ENCODE data around the gene KLHL3. TPM values are rescaled to one million over a fixed set of nuclear protein-coding genes. Genes with fewer than 3 reads are reported as not detected.

Gene KLHL3
- polyA plus RNA-seq, 1 of the 3 experiments (the other 2 are of a cell fraction), result 3.8 TPM

DNA sequence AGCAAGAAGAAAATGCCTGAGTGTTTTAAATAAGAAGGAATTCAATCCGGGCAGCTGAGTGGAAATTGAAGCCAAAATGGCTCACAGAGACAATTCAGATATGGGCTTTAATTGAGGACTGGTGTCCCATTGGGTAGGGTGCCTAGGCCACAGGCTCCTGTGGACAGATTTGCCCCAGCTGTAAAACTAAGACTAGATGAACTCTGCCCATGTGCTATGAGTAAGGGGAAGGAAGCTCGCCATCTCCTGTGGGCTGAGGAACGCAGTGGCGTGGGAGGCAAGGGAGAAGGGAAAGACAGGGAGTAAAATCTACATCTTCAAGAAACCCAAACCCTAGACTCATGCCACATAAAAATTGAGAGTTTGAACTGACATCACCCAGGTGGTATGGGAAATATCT is 66.1 kb downstream of the KLHL3 start:
- Histone ChIP-seq H3K4me1 (ENCODE audit: control insufficient read depth in 1 of 2, insufficient read depth in 2 of 2, low read depth in 1 of 2, low read length in 1 of 2) (no peaks in the 10 kb centered on the region; a peak in 2 of 4 replicates), H3K27ac (ENCODE audit: low read depth in 2 of 2, low read length in 1 of 2) (no peak overlapping the region), H2AFZ (ENCODE audit: low read depth) (no peak overlapping the region), H3K4me2 (no peak overlapping the region), H3K27me3 (ENCODE audit: insufficient read depth) (no peaks in the 10 kb centered on the region), H4K20me1 (ENCODE audit: insufficient read depth) (no peaks in the 10 kb centered on the region), H3K9me3 (no peaks in the 10 kb centered on the region), H3K79me2 (ENCODE audit: insufficient read depth) (no peaks in the 10 kb centered on the region), H3K9me2 (no peaks in the 10 kb centered on the region), H3F3A (replicated peaks; ENCODE audit: insufficient read depth) (no peaks in the 10 kb centered on the region), H3K36me3 (replicated peaks in 1 of 2; ENCODE audit: control insufficient read depth in 1 of 2, insufficient read depth in 2 of 2, low read length in 1 of 2) (no peaks in the 10 kb centered on the region), H3K4me3 (ENCODE audit: low read depth in 2 of 2, low read length in 1 of 2) (no peak overlapping the region), H3K9ac (no peak overlapping the region)
- 94% methylated on average over 4 of the region's 4 CpGs for WGBS (ENCODE audit: low lambda C conversion rate)
- TF ChIP-seq MEF2A (IDR thresholded peaks at IDR 0.05; ENCODE audit: borderline replicate concordance, low read depth) (no peak), GATA2 (CRISPR knock-in tag; IDR thresholded peaks at IDR 0.05) (no peak), JUND (IDR thresholded peaks at IDR 0.05) (no peak), MXI1 (IDR thresholded peaks at IDR 0.05; ENCODE audit: low read depth, low read length) (no peak), FOSL2 (IDR thresholded peaks at IDR 0.05; ENCODE audit: borderline replicate concordance, low read depth) (no peak), PBX3 (IDR thresholded peaks at IDR 0.05) (no peak), GABPA (IDR thresholded peaks at IDR 0.05; ENCODE audit: low read depth) (no peak), ZBTB33 (IDR thresholded peaks at IDR 0.05; ENCODE audit: borderline replicate concordance, low read depth) (no peak), EP300 (IDR thresholded peaks at IDR 0.05; ENCODE audit: borderline replicate concordance in 1 of 2, low read depth in 1 of 2, low read length in 1 of 2) (no peak), NRF1 (IDR thresholded peaks at IDR 0.05; ENCODE audit: low read depth, low read length) (no peak), TAF1 (IDR thresholded peaks at IDR 0.05; ENCODE audit: borderline replicate concordance, low read depth, low read length) (no peak), ELF1 (IDR thresholded peaks at IDR 0.05) (no peak)
- ChIA-PET CTCF (interaction anchor here (2.3 to 5.5 kb wide), 4 partner anchors 10 to 73 kb away, joined by 6 to 57 read pairs (median 17); partner anchors contain the start of gene KLHL3), POLR2A (interaction anchor here (0.6 kb wide), 1 partner anchor 582 kb away, joined by 3 read pairs; no protein-coding TSS in a partner anchor)
- DNase-seq, result no peak

- H3K4me2 ChIP-seq, result no peak overlapping the region
- TF ChIP-seq FOSL2 (IDR thresholded peaks at IDR 0.05; ENCODE audit: borderline replicate concordance, low read depth), result no peak
- no peak for TF ChIP-seq PBX3 (IDR thresholded peaks at IDR 0.05)
- no peak for TF ChIP-seq FOXJ3 (CRISPR knock-in tag; IDR thresholded peaks at IDR 0.05)
- TF ChIP-seq MAX (IDR thresholded peaks at IDR 0.05; ENCODE audit: low read depth), result no peak
- TF ChIP-seq, protein P1, sequence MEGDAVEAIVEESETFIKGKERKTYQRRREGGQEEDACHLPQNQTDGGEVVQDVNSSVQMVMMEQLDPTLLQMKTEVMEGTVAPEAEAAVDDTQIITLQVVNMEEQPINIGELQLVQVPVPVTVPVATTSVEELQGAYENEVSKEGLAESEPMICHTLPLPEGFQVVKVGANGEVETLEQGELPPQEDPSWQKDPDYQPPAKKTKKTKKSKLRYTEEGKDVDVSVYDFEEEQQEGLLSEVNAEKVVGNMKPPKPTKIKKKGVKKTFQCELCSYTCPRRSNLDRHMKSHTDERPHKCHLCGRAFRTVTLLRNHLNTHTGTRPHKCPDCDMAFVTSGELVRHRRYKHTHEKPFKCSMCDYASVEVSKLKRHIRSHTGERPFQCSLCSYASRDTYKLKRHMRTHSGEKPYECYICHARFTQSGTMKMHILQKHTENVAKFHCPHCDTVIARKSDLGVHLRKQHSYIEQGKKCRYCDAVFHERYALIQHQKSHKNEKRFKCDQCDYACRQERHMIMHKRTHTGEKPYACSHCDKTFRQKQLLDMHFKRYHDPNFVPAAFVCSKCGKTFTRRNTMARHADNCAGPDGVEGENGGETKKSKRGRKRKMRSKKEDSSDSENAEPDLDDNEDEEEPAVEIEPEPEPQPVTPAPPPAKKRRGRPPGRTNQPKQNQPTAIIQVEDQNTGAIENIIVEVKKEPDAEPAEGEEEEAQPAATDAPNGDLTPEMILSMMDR (IDR thresholded peaks at IDR 0.05), result no peak
- TF ChIP-seq EP300 (IDR thresholded peaks at IDR 0.05; ENCODE audit: borderline replicate concordance in 1 of 2, low read depth in 1 of 2, low read length in 1 of 2), result no peak
- no peak for TF ChIP-seq RAD21 (IDR thresholded peaks at IDR 0.05; ENCODE audit: low read length)
- TF ChIP-seq EZH2phosphoT487 (IDR thresholded peaks at IDR 0.05; ENCODE audit: borderline replicate concordance, low read depth), result no peak
- TF ChIP-seq GABPA (IDR thresholded peaks at IDR 0.05; ENCODE audit: low read depth), result no peak
- no peak for TF ChIP-seq NRF1 (IDR thresholded peaks at IDR 0.05; ENCODE audit: low read depth, low read length)
- TF ChIP-seq SIN3A (IDR thresholded peaks at IDR 0.05; ENCODE audit: borderline replicate concordance, low read depth, low read length), result no peak
- TF ChIP-seq POLR2AphosphoS5 (IDR thresholded peaks at IDR 0.05; ENCODE audit: low read depth, low read length), result no peak
- TF ChIP-seq ELF1 (IDR thresholded peaks at IDR 0.05), result no peak
- no peak for TF ChIP-seq RCOR1 (IDR thresholded peaks at IDR 0.05; ENCODE audit: low read length)
- no peak for TF ChIP-seq CHD2 (IDR thresholded peaks at IDR 0.05; ENCODE audit: low read length, partially characterized antibody)
Observed at GRCh38 chr5:137668637-137669036, 67.3 kb downstream of the KLHL3 start.

More at GRCh38 chr5:137668637-137669036, 67.3 kb downstream of the KLHL3 start:
- Histone ChIP-seq H3F3A (replicated peaks; ENCODE audit: insufficient read depth) (no peaks in the 10 kb centered on the region), H2AFZ (ENCODE audit: low read depth) (no peak overlapping the region), H3K36me3 (replicated peaks in 1 of 2; ENCODE audit: control insufficient read depth in 1 of 2, insufficient read depth in 2 of 2, low read length in 1 of 2) (no peaks in the 10 kb centered on the region), H3K9ac (no peak overlapping the region), H3K9me2 (no peaks in the 10 kb centered on the region), H3K79me2 (ENCODE audit: insufficient read depth) (no peaks in the 10 kb centered on the region), H3K9me3 (no peaks in the 10 kb centered on the region), H3K27me3 (ENCODE audit: insufficient read depth) (no peaks in the 10 kb centered on the region), H3K4me1 (ENCODE audit: control insufficient read depth in 1 of 2, insufficient read depth in 2 of 2, low read depth in 1 of 2, low read length in 1 of 2) (no peaks in the 10 kb centered on the region; a peak in 1 of 4 replicates), H4K20me1 (ENCODE audit: insufficient read depth) (no peaks in the 10 kb centered on the region), H3K27ac (ENCODE audit: low read depth in 2 of 2, low read length in 1 of 2) (no peak overlapping the region), H3K4me3 (ENCODE audit: low read depth in 2 of 2, low read length in 1 of 2) (no peak overlapping the region)
- WGBS (ENCODE audit: low lambda C conversion rate), result 84% methylated on average over 5 of the region's 5 CpGs
- no peak for DNase-seq
- POLR2A ChIA-PET, result no interaction called here
- CTCF ChIA-PET, result interaction anchor here (0.6 to 5.5 kb wide), 7 partner anchors 9 to 767 kb away, joined by 3 to 57 read pairs (median 12); partner anchors contain the start of gene KLHL3
